IPS-20b (cell line): Measurements from ENCODE around the gene KIF26B.

ENCODE experiments used
- H3K27ac ChIP-seq: one replicate; pipeline ENCODE4 v1.5.1; 2013; ENCODE audit warnings: low read length
- H3K27me3 ChIP-seq: 2 replicates; pipeline ENCODE4 v1.6.1; 2013; ENCODE audit warnings: mild to moderate bottlenecking, low read length, inconsistent platforms; ENCODE audit not compliant: insufficient read depth
- H3K36me3 ChIP-seq: 2 replicates; pipeline ENCODE4 v1.6.1; 2013; ENCODE audit warnings: low read depth, mild to moderate bottlenecking, inconsistent platforms, low read length, moderate library complexity; ENCODE audit not compliant: insufficient read depth
- H3K4me1 ChIP-seq: 2 replicates; pipeline ENCODE4 v1.6.1; 2013; ENCODE audit warnings: mild to moderate bottlenecking, control low read depth, inconsistent platforms, low read length, moderate library complexity; ENCODE audit not compliant: insufficient read depth
- H3K4me3 ChIP-seq: 2 replicates; pipeline ENCODE4 v1.5.1; 2013; ENCODE audit warnings: mild to moderate bottlenecking, low read length, inconsistent platforms
- H3K9ac ChIP-seq: 2 replicates; pipeline ENCODE4 v1.6.1; 2013; ENCODE audit warnings: low read depth, mild to moderate bottlenecking, inconsistent platforms, low read length, moderate library complexity
- H3K9me3 ChIP-seq: 2 replicates; pipeline ENCODE4 v1.6.1; 2013; ENCODE audit warnings: mild to moderate bottlenecking, low read depth, low read length, inconsistent platforms; ENCODE audit not compliant: insufficient read depth

Gene KIF26B

GRCh38 chr1:245556057-245556456, 401.3 kb downstream of the KIF26B start:
- Histone ChIP-seq H3K4me3 (no peak overlapping the region), H3K9ac (no peak overlapping the region), H3K4me1 (peaks cover 7% of the 10 kb centered on the region; the same call in 1 of the 2 replicates), H3K27me3 (no peaks in the 10 kb centered on the region), H3K36me3 (no peaks in the 10 kb centered on the region), H3K9me3 (no peaks in the 10 kb centered on the region), H3K27ac (no peak overlapping the region)

GRCh38 chr1:245558069-245558468, 403.3 kb downstream of the KIF26B start:
- H3K9ac ChIP-seq: no peak overlapping the region
- no peaks in the 10 kb centered on the region for H3K9me3 ChIP-seq
- no peaks in the 10 kb centered on the region for H3K27me3 ChIP-seq
- H3K4me1 ChIP-seq: peaks cover 7% of the 10 kb centered on the region; the same call in 1 of the 2 replicates
- H3K36me3 ChIP-seq: no peaks in the 10 kb centered on the region
- H3K4me3 ChIP-seq: no peak overlapping the region
- no peak overlapping the region for H3K27ac ChIP-seq

GRCh38 chr1:245560316-245560859, 405.6 kb downstream of the KIF26B start:
- H3K27me3 ChIP-seq: no peaks in the 10 kb centered on the region

GRCh38 chr1:245561665-245562234, 407.0 kb downstream of the KIF26B start:
- no peaks in the 10 kb centered on the region for H3K36me3 ChIP-seq
- H3K27me3 ChIP-seq: no peaks in the 10 kb centered on the region
- H3K4me3 ChIP-seq: no peak overlapping the region
- H3K9ac ChIP-seq: no peak overlapping the region
- H3K4me1 ChIP-seq: no peaks in the 10 kb centered on the region
- H3K27ac ChIP-seq: no peak overlapping the region
- no peaks in the 10 kb centered on the region for H3K9me3 ChIP-seq

More at GRCh38 chr1:245560316-245560859, 405.6 kb downstream of the KIF26B start:
- Histone ChIP-seq H3K4me1 (no peaks in the 10 kb centered on the region), H3K27ac (no peak overlapping the region), H3K9ac (no peak overlapping the region), H3K36me3 (no peaks in the 10 kb centered on the region), H3K4me3 (no peak overlapping the region), H3K9me3 (no peaks in the 10 kb centered on the region)

- no peaks in the 10 kb centered on the region for H3K9me3 ChIP-seq
- H3K9ac ChIP-seq: no peak overlapping the region
- H3K27me3 ChIP-seq: no peaks in the 10 kb centered on the region
- no peak overlapping the region for H3K27ac ChIP-seq
- no peaks in the 10 kb centered on the region for H3K4me1 ChIP-seq
- H3K36me3 ChIP-seq: no peaks in the 10 kb centered on the region
- H3K4me3 ChIP-seq: no peak overlapping the region
These were observed 411.3 kb downstream of the KIF26B start for GRCh38 chr1:245566134-245566533.

- no peak overlapping the region for H3K27ac ChIP-seq
- no peak overlapping the region for H3K9ac ChIP-seq
- H3K9me3 ChIP-seq: no peaks in the 10 kb centered on the region
- H3K4me1 ChIP-seq: no peaks in the 10 kb centered on the region
- no peaks in the 10 kb centered on the region for H3K27me3 ChIP-seq
- no peak overlapping the region for H3K4me3 ChIP-seq
- no peaks in the 10 kb centered on the region for H3K36me3 ChIP-seq
These were observed 412.2 kb downstream of the KIF26B start for GRCh38 chr1:245566952-245567351.

GRCh38 chr1:245571815-245572294, 417.1 kb downstream of the KIF26B start:
- Histone ChIP-seq H3K4me1 (no peaks in the 10 kb centered on the region), H3K36me3 (no peaks in the 10 kb centered on the region), H3K4me3 (no peak overlapping the region), H3K27ac (no peak overlapping the region), H3K27me3 (no peaks in the 10 kb centered on the region), H3K9me3 (no peaks in the 10 kb centered on the region), H3K9ac (no peak overlapping the region)

- Histone ChIP-seq H3K9me3 (no peaks in the 10 kb centered on the region), H3K4me3 (no peak overlapping the region), H3K9ac (no peak overlapping the region), H3K27ac (no peak overlapping the region), H3K4me1 (no peaks in the 10 kb centered on the region), H3K27me3 (no peaks in the 10 kb centered on the region), H3K36me3 (no peaks in the 10 kb centered on the region)
These were observed 417.9 kb downstream of the KIF26B start for GRCh38 chr1:245572709-245573108.

GRCh38 chr1:245575710-245576109, 420.9 kb downstream of the KIF26B start:
- H3K27ac ChIP-seq: no peak overlapping the region
- H3K36me3 ChIP-seq: no peaks in the 10 kb centered on the region
- no peaks in the 10 kb centered on the region for H3K9me3 ChIP-seq
- H3K4me3 ChIP-seq: no peak overlapping the region
- no peaks in the 10 kb centered on the region for H3K27me3 ChIP-seq
- H3K4me1 ChIP-seq: no peaks in the 10 kb centered on the region
- no peak overlapping the region for H3K9ac ChIP-seq

GRCh38 chr1:245576323-245576722, 421.5 kb downstream of the KIF26B start:
- Histone ChIP-seq H3K4me3 (no peak overlapping the region), H3K4me1 (no peaks in the 10 kb centered on the region), H3K9ac (no peak overlapping the region), H3K9me3 (no peaks in the 10 kb centered on the region), H3K27ac (no peak overlapping the region), H3K36me3 (no peaks in the 10 kb centered on the region), H3K27me3 (no peaks in the 10 kb centered on the region)

GRCh38 chr1:245577191-245578157, 422.7 kb downstream of the KIF26B start:
- H3K27ac ChIP-seq: no peak overlapping the region
- H3K27me3 ChIP-seq: no peaks in the 10 kb centered on the region
- no peaks in the 10 kb centered on the region for H3K9me3 ChIP-seq
- no peak overlapping the region for H3K9ac ChIP-seq
- H3K4me1 ChIP-seq: no peaks in the 10 kb centered on the region
- no peaks in the 10 kb centered on the region for H3K36me3 ChIP-seq
- no peak overlapping the region for H3K4me3 ChIP-seq
